ENCODE data around the gene FHIP1A. TPM values are rescaled to one million over a fixed set of nuclear protein-coding genes. Genes with fewer than 3 reads are reported as not detected.

The FHIP1A gene
- total RNA-seq, 2 experiments from 2014 or later, result not detected

DNA sequence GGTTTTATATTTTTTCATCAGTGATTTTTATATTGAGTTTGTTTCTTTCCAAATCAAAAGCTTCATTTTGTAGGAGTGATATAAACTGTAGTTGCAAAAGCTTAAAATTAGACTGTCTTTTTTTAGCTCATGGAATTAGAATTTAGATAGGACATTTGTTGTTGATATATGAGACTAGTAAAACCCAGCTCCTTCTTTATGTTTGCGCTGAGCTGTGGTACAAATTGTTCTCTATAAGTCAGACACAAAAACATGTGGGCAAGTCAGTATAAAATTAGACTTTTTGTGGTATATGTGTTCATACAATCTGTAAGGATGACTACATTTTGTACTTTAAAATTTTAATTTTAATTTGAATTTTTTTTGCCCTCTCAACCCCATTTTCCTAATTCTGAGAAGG lies 18.3 kb downstream of the FHIP1A start:
- DNase-seq (no peak), ATAC-seq (no peak)
- H3K36me3 Mint-ChIP-seq, result no peaks in the 10 kb centered on the region
- H3K9me3 Mint-ChIP-seq (ENCODE audit: low read depth), result no peaks in the 10 kb centered on the region
- no peak overlapping the region for H3K4me3 Mint-ChIP-seq
- H3K4me1 Mint-ChIP-seq, result peaks cover 4% of the 10 kb centered on the region
- CTCF ChIA-PET, result no interaction called here
- H3K27ac Mint-ChIP-seq, result no peak overlapping the region
- peaks cover 45% of the 10 kb centered on the region for H3K27me3 Mint-ChIP-seq

DNA sequence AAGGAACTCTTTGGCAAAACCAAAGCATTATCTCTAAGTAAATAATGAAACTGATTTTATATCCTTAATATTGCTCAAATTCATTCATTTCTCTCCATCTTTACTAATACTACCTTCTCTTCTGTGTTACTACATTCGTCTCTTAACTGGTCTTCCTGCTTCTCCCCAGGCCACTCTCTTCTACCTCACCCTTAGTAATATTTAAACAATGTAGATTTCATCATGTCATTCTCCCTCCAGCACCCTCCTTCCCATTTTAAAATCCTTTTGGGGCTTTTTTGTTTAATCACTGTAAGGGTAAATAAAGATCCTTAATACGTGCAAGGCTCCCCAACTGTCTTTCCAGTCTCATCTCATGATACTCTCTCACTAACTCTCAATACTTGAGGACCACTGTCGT lies 19.4 kb downstream of the FHIP1A start:
- Mint-ChIP-seq H3K27ac (no peak overlapping the region), H3K4me1 (peaks cover 4% of the 10 kb centered on the region), H3K27me3 (peaks cover 52% of the 10 kb centered on the region), H3K9me3 (ENCODE audit: low read depth) (no peaks in the 10 kb centered on the region), H3K36me3 (no peaks in the 10 kb centered on the region), H3K4me3 (no peak overlapping the region)
- ATAC-seq (no peak), DNase-seq (no peak)
- CTCF ChIA-PET, result no interaction called here

DNA sequence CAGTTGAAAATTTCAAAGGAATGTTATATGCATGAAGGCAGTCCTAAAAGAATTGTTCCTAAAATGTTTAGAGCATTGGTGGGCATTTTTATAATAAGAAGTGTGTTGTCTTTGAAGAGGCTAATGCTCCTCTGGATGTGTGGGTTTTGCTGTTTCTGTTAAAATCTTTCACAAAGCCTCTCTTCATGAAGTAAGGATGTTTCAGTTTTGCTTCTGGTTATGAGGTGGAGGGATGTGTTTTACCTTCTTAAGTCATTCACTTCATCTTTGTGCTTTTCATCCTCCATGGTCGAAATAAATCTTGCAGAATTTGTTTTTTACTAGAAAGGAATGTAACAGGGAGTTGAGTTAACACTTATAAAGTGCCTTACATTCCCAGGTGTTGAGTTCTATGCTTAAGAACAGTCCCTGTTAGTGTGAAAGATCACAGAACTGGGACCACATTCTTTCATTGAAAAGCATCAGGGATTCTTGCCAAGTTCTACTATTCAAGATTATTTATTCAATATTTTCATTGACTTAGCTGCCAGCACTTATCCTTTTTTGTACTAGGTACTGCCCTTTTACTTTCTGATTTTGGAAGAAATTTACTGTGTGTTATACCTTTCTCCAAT lies 21.1 kb downstream of the FHIP1A start:
- Mint-ChIP-seq H3K27ac (no peak overlapping the region), H3K4me1 (peaks cover 4% of the 10 kb centered on the region), H3K4me3 (no peak overlapping the region), H3K9me3 (ENCODE audit: low read depth) (no peaks in the 10 kb centered on the region), H3K36me3 (no peaks in the 10 kb centered on the region), H3K27me3 (peaks cover 45% of the 10 kb centered on the region)
- CTCF ChIA-PET, result no interaction called here
- DNase-seq, result no peak
- no peak for ATAC-seq

DNA sequence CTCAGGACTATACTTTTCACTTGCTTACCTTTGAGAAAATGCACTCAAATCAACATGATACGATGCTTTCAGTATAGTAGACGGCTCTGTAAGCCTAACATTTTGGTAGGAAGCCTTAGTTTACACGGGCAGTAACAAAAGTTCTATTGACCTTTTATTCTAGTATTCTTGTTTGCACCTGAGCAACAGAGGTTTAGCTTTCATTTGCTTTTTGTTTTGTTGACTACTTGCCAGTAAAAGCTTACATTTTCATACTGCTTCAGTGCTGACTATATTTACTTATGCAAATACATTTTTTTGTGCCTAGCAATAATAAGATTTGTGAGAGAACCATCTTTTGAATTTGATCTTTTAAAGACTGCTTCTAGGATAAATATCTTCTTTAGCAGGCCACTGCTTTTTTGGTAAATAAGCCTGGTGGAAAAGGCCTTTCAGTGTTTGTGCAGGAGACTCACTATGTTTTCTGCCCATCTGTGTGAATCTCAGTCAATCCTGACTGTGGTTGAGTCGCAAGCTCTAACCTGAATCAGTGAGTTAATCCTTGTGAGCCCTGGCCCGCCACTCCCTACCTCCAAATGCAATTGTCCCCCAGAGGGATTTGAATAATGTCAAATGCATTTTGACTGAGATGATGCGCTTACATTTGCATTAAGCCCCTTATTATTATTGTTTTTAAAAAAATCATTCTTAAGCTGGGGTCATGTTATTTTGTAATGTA lies 21.9 kb downstream of the FHIP1A start:
- Mint-ChIP-seq H3K9me3 (ENCODE audit: low read depth) (no peaks in the 10 kb centered on the region), H3K27ac (no peak overlapping the region)

DNA sequence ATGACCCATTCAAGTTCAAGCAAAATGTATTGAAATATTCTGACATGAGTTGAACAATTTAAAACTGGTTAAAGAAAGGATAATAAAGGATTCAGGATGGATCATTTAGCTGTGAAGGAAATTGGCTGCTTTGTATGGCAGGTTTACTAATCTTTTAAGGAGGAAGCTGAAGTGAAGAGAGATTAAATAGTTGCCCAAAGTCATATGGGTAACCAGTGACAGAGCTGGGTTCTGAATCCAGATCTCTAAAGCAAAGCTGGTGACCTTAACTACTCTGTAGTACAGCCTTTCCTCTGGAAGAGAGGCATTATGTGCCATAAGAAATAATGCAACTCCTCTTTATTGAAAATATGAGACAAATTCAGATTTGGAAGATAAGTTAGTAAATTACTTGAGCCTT lies 22.8 kb downstream of the FHIP1A start:
- Mint-ChIP-seq H3K36me3 (no peaks in the 10 kb centered on the region), H3K27ac (no peak overlapping the region), H3K4me1 (peaks cover 4% of the 10 kb centered on the region), H3K27me3 (peaks cover 37% of the 10 kb centered on the region), H3K4me3 (no peak overlapping the region), H3K9me3 (ENCODE audit: low read depth) (no peaks in the 10 kb centered on the region)
- CTCF ChIA-PET, result no interaction called here
- DNase-seq, result no peak
- no peak for ATAC-seq

More for the DNA sequence above, 21.9 kb downstream of the FHIP1A start:
- DNase-seq (no peak), ATAC-seq (no peak)
- H3K4me3 Mint-ChIP-seq, result no peak overlapping the region
- CTCF ChIA-PET, result no interaction called here
- no peaks in the 10 kb centered on the region for H3K36me3 Mint-ChIP-seq
- peaks cover 4% of the 10 kb centered on the region for H3K4me1 Mint-ChIP-seq
- H3K27me3 Mint-ChIP-seq, result peaks cover 41% of the 10 kb centered on the region

DNA sequence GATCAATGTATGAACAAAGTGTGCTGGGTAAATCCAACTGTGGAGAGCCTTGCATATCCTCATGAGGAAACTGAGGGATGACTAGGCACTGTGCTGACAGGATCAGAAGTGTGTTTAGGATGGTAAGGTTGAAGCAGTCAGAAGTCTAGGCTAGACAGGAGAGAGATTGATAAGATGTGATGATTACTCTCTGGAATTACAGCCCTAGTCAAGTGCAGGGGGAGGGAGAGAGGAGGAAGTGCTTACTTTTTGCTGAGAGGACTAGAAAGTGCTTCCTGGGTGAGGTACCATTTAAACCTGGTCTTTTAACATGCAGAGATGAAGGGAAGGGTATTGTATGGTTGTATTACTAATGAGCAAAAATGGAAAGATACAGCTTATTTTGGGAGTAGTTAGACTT lies 23.7 kb downstream of the FHIP1A start:
- H3K36me3 Mint-ChIP-seq, result no peaks in the 10 kb centered on the region
- DNase-seq (no peak), ATAC-seq (no peak)
- no peak overlapping the region for H3K4me3 Mint-ChIP-seq
- no peak overlapping the region for H3K27ac Mint-ChIP-seq
- peaks cover 4% of the 10 kb centered on the region for H3K4me1 Mint-ChIP-seq
- CTCF ChIA-PET, result no interaction called here
- peaks cover 34% of the 10 kb centered on the region for H3K27me3 Mint-ChIP-seq
- H3K9me3 Mint-ChIP-seq (ENCODE audit: low read depth), result no peaks in the 10 kb centered on the region

DNA sequence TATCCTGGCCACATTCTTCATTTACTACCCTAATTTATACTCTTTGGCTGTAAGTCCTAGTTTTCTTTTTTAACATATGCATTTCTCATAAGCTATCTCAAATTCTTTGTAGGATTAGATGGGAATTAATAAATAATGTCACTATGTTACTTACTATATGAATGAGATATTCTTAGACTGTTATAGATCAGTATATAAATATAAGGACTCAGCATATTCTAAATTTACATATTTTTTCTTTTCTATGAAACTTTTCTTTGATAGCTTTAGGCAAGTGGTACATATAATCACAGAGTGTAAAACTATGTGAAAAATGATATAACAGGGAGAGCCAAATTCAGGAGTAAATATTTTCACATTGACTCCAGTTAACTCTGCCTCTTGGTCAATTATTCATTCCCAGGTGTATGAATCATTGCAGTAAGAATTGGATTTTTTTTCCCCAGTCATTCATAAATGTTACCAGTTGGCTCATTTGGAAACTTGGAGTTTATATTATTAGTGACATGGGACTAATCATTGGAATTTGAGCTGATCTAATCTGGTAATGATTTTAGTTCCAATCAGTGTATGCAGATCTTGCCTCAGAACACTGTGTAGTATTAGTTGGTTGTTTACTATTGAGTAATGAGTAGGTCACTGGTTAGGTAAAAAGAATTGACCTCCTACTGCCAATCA lies 25.3 kb downstream of the FHIP1A start:
- Mint-ChIP-seq H3K27ac (no peak overlapping the region), H3K4me1 (peaks cover 4% of the 10 kb centered on the region), H3K27me3 (peaks cover 32% of the 10 kb centered on the region), H3K36me3 (no peaks in the 10 kb centered on the region), H3K9me3 (ENCODE audit: low read depth) (no peaks in the 10 kb centered on the region), H3K4me3 (no peak overlapping the region)
- DNase-seq, result no peak
- CTCF ChIA-PET, result no interaction called here
- ATAC-seq, result no peak

DNA sequence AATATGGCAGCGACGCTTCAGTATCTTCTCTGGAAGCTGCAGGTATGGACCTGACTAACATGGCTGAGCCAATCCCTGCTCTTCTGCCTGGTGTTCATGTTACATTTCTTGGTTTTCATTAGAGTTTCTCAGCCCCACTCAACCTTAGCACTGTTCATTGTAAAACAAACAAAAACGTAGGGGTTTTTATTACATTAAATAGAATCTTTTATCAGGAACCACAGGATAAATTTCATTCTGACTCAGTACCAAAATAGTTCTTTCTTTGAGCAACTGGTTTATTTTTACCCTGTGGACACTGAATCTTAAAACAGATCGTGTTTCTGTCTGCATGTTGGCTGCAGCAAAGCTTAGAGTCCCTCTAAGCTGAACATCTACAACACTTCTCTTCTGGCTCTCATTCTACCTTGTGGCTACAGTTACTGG lies 27.1 kb downstream of the FHIP1A start:
- H3K9me3 Mint-ChIP-seq (ENCODE audit: low read depth), result no peaks in the 10 kb centered on the region
- no peak overlapping the region for H3K4me3 Mint-ChIP-seq
- no peak for DNase-seq
- H3K36me3 Mint-ChIP-seq, result no peaks in the 10 kb centered on the region
- CTCF ChIA-PET, result interaction anchor here (0.7 kb wide), 1 partner anchor 20 kb away, joined by 3 read pairs; no protein-coding TSS in a partner anchor
- peaks cover 31% of the 10 kb centered on the region for H3K27me3 Mint-ChIP-seq
- H3K27ac Mint-ChIP-seq, result no peak overlapping the region
- no peak for ATAC-seq
- no peaks in the 10 kb centered on the region for H3K4me1 Mint-ChIP-seq

DNA sequence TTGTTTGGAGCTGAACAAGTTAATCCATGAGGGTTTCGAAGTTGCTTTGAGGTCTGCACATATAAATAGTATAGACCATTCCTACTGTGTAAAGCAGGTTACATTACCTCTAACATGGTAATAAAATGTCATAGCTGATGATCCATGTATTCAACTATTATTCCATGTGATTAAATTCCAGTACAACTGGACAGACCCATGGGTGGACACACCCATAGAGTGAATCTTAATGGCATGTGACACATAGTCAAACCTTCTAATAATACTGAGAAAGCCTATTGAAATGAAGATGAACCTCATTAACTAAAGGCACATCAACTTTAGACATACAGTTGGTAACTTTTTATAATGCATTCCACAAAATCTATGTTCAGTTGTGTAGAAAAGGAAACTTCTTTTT lies 28.5 kb downstream of the FHIP1A start:
- no peaks in the 10 kb centered on the region for H3K36me3 Mint-ChIP-seq
- CTCF ChIA-PET, result no interaction called here
- H3K4me1 Mint-ChIP-seq, result no peaks in the 10 kb centered on the region
- ATAC-seq (no peak), DNase-seq (no peak)
- peaks cover 40% of the 10 kb centered on the region for H3K27me3 Mint-ChIP-seq
- no peak overlapping the region for H3K4me3 Mint-ChIP-seq
- no peak overlapping the region for H3K27ac Mint-ChIP-seq
- no peaks in the 10 kb centered on the region for H3K9me3 Mint-ChIP-seq (ENCODE audit: low read depth)

DNA sequence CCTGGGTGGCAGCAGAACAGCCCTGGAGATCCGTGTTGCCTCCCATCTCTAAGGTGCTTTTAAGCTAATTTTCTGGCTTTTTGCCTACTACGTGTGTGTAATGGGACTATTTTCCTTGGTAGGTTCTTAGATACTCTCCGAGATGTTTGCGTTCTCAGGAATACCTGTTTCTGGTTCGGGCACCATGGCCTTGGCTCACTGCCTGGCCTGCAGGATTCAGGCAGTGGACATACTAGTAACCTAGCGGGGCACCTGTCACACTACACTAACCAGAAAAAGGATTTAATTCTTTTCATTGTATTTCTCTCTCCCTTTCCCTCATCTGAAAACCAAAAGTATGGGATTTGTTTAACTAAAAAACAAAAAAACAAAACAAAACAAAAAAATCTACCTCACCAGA lies 29.2 kb downstream of the FHIP1A start:
- DNase-seq (no peak), ATAC-seq (no peak)
- Mint-ChIP-seq H3K27ac (no peak overlapping the region), H3K4me3 (no peak overlapping the region), H3K27me3 (peaks cover 38% of the 10 kb centered on the region), H3K36me3 (no peaks in the 10 kb centered on the region), H3K9me3 (ENCODE audit: low read depth) (no peaks in the 10 kb centered on the region), H3K4me1 (no peaks in the 10 kb centered on the region)
- CTCF ChIA-PET, result no interaction called here

DNA sequence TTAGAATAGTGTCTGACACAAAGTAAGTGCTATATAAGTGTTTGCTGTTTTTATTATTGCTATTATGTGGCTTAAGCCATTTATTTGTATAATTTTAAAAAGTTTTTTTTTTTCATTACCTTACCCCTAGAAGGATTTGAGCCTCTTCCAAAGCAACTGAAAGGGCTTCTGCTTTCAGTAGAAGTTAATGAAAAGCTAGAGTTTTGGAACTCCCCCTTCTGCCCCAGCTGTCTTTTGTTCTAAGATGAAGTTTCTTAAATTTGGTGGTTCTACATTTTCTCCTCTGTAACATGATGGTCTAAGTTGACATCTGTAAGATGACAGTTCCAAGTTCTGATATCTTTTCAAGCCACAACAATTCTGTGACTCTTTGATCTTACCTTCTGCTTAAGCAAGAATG lies 30.3 kb downstream of the FHIP1A start:
- ATAC-seq, result no peak
- no peaks in the 10 kb centered on the region for H3K9me3 Mint-ChIP-seq (ENCODE audit: low read depth)
- peaks cover 39% of the 10 kb centered on the region for H3K27me3 Mint-ChIP-seq
- H3K4me1 Mint-ChIP-seq, result no peaks in the 10 kb centered on the region
- DNase-seq, result no peak
- no peaks in the 10 kb centered on the region for H3K36me3 Mint-ChIP-seq
- CTCF ChIA-PET, result no interaction called here
- no peak overlapping the region for H3K27ac Mint-ChIP-seq
- no peak overlapping the region for H3K4me3 Mint-ChIP-seq

DNA sequence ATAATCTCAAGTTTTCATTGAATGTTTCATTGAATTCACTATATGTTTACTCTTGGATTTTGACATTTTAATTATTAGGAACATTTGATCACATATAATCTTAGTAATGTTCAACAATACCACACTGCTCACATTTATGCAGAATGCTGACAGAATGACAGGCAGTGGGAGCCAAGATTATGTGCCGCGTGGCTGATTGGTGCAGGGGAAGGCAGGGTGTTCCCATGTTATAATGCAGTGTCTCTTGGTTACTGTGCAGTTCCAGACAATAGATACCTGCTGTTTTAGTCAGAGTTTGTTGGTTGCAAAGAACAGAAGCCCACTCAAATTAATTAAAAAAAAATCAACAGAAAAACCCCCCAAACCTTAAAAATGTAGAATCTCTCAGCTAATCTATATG lies 33.0 kb downstream of the FHIP1A start:
- Mint-ChIP-seq H3K4me1 (no peaks in the 10 kb centered on the region), H3K36me3 (no peaks in the 10 kb centered on the region), H3K4me3 (no peak overlapping the region), H3K27me3 (peaks cover 43% of the 10 kb centered on the region), H3K27ac (no peak overlapping the region), H3K9me3 (ENCODE audit: low read depth) (no peaks in the 10 kb centered on the region)
- ATAC-seq, result no peak
- CTCF ChIA-PET, result no interaction called here
- no peak for DNase-seq

DNA sequence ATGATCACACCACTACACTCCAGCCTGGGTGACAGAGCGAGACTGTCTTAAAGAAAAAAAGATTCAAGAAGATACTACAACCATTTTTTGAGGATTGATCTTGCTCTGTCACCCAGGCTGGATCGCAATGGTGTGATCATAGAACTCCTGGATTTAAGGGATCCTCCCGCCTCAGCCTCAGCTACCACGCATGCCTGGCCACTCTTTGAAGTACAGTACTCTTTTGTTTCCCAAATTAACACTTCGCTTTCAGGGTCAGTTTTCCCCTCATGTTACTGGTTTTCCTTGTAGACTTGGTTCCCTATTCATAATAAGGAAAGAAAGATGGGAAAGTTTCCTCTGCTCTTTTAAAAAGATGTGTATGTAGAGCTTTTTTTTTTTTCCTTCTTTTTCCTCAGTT lies 34.3 kb downstream of the FHIP1A start:
- Mint-ChIP-seq H3K36me3 (no peaks in the 10 kb centered on the region), H3K4me3 (no peak overlapping the region), H3K9me3 (ENCODE audit: low read depth) (no peaks in the 10 kb centered on the region), H3K27me3 (peaks cover 39% of the 10 kb centered on the region), H3K27ac (no peak overlapping the region), H3K4me1 (no peaks in the 10 kb centered on the region)
- CTCF ChIA-PET, result no interaction called here
- DNase-seq (no peak), ATAC-seq (no peak)

DNA sequence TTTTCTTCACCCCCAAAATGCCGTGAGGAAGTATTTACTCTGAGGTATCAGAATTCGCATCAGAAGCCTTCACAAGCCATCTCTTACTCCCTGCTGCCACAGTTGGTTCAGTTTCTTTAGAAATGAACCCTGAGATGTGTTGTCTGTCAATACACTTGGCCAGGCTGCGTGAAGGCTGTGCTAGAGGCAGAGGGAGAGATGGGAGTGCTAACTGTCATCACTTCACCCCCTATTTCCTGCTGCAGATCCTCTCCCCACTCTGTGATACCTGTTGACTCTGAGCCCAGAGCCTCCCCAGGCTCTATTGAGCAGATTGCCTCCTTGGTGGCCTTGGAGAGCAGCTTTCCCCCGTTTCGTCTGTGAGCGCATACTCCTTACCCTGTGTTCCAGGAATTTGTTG lies 34.8 kb downstream of the FHIP1A start:
- Mint-ChIP-seq H3K9me3 (ENCODE audit: low read depth) (no peaks in the 10 kb centered on the region), H3K27me3 (peaks cover 44% of the 10 kb centered on the region), H3K36me3 (no peaks in the 10 kb centered on the region), H3K4me3 (no peak overlapping the region), H3K27ac (no peak overlapping the region), H3K4me1 (no peaks in the 10 kb centered on the region)
- no peak for ATAC-seq
- CTCF ChIA-PET, result no interaction called here
- no peak for DNase-seq

Measured in activated CD8-positive, alpha-beta memory T cell treated with anti-CD3 and anti-CD28 coated beads, Interleukin-2, amount 10 ng/mL, durations not matched to agents 7 days and 5 days (primary cell).